Liver (tissue), 9 donors: ENCODE results near the gene CCL16. TPM values are rescaled to one million over a fixed set of nuclear protein-coding genes. Genes with fewer than 3 reads are reported as not detected.

Experiments used
- DNase-seq: peaks from one replicate; pipeline ENCODE4 v3.0.0-alpha.2; 2017; ENCODE audit warnings: low spot score
- H3K27ac ChIP-seq, 2 donors: one replicate each; pipeline ENCODE4 v1.7.0; 2013; ENCODE audit warnings: inconsistent platforms in 2 of 2, low read length in 2 of 2, control low read depth in 1 of 2, low read depth in 1 of 2, mild to moderate bottlenecking in 1 of 2
- H3K27me3 ChIP-seq, 4 donors: one replicate each; pipeline versions ENCODE4 v1.6.1 to v1.7.0; 2013; ENCODE audit warnings: low read length in 3 of 4, inconsistent platforms in 1 of 4, mild to moderate bottlenecking in 1 of 4, moderate library complexity in 1 of 4; ENCODE audit not compliant: control insufficient read depth in 4 of 4, insufficient read depth in 4 of 4
- H3K36me3 ChIP-seq, 4 donors: one replicate each; pipeline versions ENCODE4 v1.6.1 to v1.7.0; 2013; ENCODE audit warnings: low read length in 3 of 4, mild to moderate bottlenecking in 3 of 4, low read depth in 1 of 4, moderate library complexity in 1 of 4; ENCODE audit not compliant: control insufficient read depth in 4 of 4, insufficient read depth in 3 of 4
- H3K4me1 ChIP-seq, 4 donors: one replicate each; pipeline versions ENCODE4 v1.6.1 to v1.7.0; 2013; ENCODE audit warnings: low read length in 3 of 4, mild to moderate bottlenecking in 3 of 4, moderate library complexity in 1 of 4; ENCODE audit not compliant: control insufficient read depth in 4 of 4, insufficient read depth in 4 of 4
- H3K4me3 ChIP-seq, 3 donors: one replicate each; pipeline versions ENCODE4 v1.6.1 to v1.7.0; 2013; ENCODE audit warnings: low read length in 3 of 3, control low read depth in 1 of 3, low read depth in 1 of 3, mild to moderate bottlenecking in 1 of 3
- H3K9ac ChIP-seq, 2 donors: one replicate each; pipeline ENCODE4 v1.7.0; 2013; ENCODE audit warnings: low read length in 2 of 2, mild to moderate bottlenecking in 2 of 2, moderate library complexity in 2 of 2, control low read depth in 1 of 2, low read depth in 1 of 2
- H3K9me3 ChIP-seq, 4 donors: one replicate each; pipeline versions ENCODE4 v1.6.1 to v1.7.0; 2013; ENCODE audit warnings: low read length in 3 of 4; ENCODE audit not compliant: control insufficient read depth in 4 of 4
- GABPA ChIP-seq, 2 donors: IDR thresholded peaks in 1 of 2; conservative IDR thresholded peaks in 1 of 2; 2 replicates each; pipeline ENCODE4 v1.6.1; 2016; ENCODE audit warnings: antibody characterized with exemption in 2 of 2, mild to moderate bottlenecking in 1 of 2, moderate library complexity in 1 of 2
- HNF4A ChIP-seq, 2 donors: conservative IDR thresholded peaks; 2 replicates each; pipeline ENCODE4 v1.6.1; 2016; ENCODE audit warnings: antibody characterized with exemption in 2 of 2, mild to moderate bottlenecking in 2 of 2
- JUND ChIP-seq, 2 donors: IDR thresholded peaks; 2 replicates each; pipeline ENCODE4 v1.6.1; 2016; ENCODE audit warnings: antibody characterized with exemption in 2 of 2
- MAX ChIP-seq: IDR thresholded peaks from 2 replicates; pipeline ENCODE4 v1.6.1; 2016; ENCODE audit warnings: antibody characterized with exemption
- NR2F2 ChIP-seq: IDR thresholded peaks from 2 replicates; pipeline ENCODE4 v1.6.1; 2016; ENCODE audit warnings: antibody characterized with exemption
- RAD21 ChIP-seq, 2 donors: IDR thresholded peaks; 2 replicates each; pipeline ENCODE4 v1.6.1; 2016; ENCODE audit warnings: antibody characterized with exemption in 2 of 2, mild to moderate bottlenecking in 2 of 2
- RXRA ChIP-seq, 2 donors: IDR thresholded peaks; 2 replicates each; pipeline ENCODE4 v1.6.1; 2017 to 2018; ENCODE audit warnings: antibody characterized with exemption in 2 of 2, mild to moderate bottlenecking in 1 of 2
- polyA plus RNA-seq, 2 donors: library from polyadenylated mRNA; stranded (reverse) in 1 of 2; unstranded in 1 of 2; fragments of 200-250 nt in 1 of 2; fragments of >200 nt in 1 of 2; fragmentation: Nextera tagmentation in 1 of 2; extraction: Ambion mirVana in 1 of 2; gene quantifications; one replicate each; pipeline versions ENCODE4 v1.2.1 to v1.2.3, GENCODE V29; 2013 to 2015
- total RNA-seq, 2 donors: library from RNA; depleted of rRNA; stranded (reverse); fragments of >200 nt; gene quantifications; one replicate each; pipeline ENCODE4 v1.2.3, GENCODE V29; 2014
- donor health status: healthy.
- donor health status: healthy.
- donor health status: healthy.
- donor health status: healthy.
- donor health status: healthy.

CCL16 gene
- total and polyA plus RNA-seq, 4 donors, result 0.65 to 22.3 (median 14.9) TPM

DNA sequence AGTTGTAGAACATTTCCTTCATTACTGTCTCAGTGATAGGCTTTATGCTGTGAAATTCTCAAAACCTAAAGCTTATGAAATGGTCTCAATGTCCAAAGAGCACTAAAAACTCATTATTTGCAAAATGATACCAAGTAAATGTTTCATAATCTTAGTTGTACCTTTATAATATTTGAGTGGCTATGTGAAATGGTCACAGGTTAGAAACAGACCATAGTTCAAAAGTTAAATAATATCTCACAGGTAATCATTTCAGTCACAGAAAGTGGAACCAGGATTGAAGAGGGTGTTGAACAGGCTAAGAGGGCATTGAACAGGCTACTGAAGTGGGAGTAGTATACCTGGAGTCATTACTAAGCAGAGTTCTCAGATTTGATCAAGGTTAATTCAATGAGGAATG is 53.6 kb downstream of the CCL16 start:
- peaks cover 6 to 13% (median 10%) of the 10 kb centered on the region in 4 donors for H3K4me1 ChIP-seq
- no peak overlapping the region for H3K4me3 ChIP-seq
- H3K36me3 ChIP-seq, result no peaks in the 10 kb centered on the region
- H3K9me3 ChIP-seq, result no peaks in the 10 kb centered on the region
- H3K27ac ChIP-seq, result no peak overlapping the region
- H3K27me3 ChIP-seq, result no peaks in the 10 kb centered on the region
- no peak for TF ChIP-seq GABPA (IDR thresholded peaks at IDR 0.05 in 1 of 2, conservative IDR thresholded peaks at IDR 0.05 in 1 of 2)
- TF ChIP-seq RAD21 (IDR thresholded peaks at IDR 0.05), result no peak
- TF ChIP-seq RXRA (IDR thresholded peaks at IDR 0.05), result peak in 1 of 2 donors; percentile 40
- peak; percentile 20 to 56 for TF ChIP-seq HNF4A (conservative IDR thresholded peaks at IDR 0.05)
- TF ChIP-seq NR2F2, result no peak
- no peak for TF ChIP-seq JUND (IDR thresholded peaks at IDR 0.05)
- TF ChIP-seq MAX, result no peak
- no peak overlapping the region for H3K9ac ChIP-seq
- DNase-seq, result no peak

Other genes with a start within 250 kb of the CCL16 start
- 1 to 10 TPM in 1 of 2 donors, under 1 TPM in 1; 0.42 to 3.8 TPM for gene RASL10B, start 249.9 kb downstream of the CCL16 start, total RNA-seq
- 1 to 10 TPM; 1.7 to 2.7 TPM for gene RASL10B, start 249.9 kb downstream of the CCL16 start, polyA plus RNA-seq
- gene GAS2L2, start 228.3 kb downstream of the CCL16 start, total RNA-seq, result not detected
- gene GAS2L2, start 228.3 kb downstream of the CCL16 start, polyA plus RNA-seq, result not detected
- not detected for gene C17orf50, start 220.6 kb downstream of the CCL16 start, total RNA-seq
- not detected for gene C17orf50, start 220.6 kb downstream of the CCL16 start, polyA plus RNA-seq
- gene MMP28, start 185.9 kb downstream of the CCL16 start, total RNA-seq, result under 1 TPM; 0.59 to 0.75 TPM
- under 1 TPM; 0.14 to 0.30 TPM for gene MMP28, start 185.9 kb downstream of the CCL16 start, polyA plus RNA-seq
- 10 to 100 TPM; 68.9 to 75.0 TPM for gene TAF15, start 172.0 kb downstream of the CCL16 start, total RNA-seq
- gene TAF15, start 172.0 kb downstream of the CCL16 start, polyA plus RNA-seq, result 10 to 100 TPM; 13.5 to 66.3 TPM
- under 1 TPM in 1 of 2 donors, not detected in 1; 0.08 TPM for gene HEATR9, start 112.6 kb downstream of the CCL16 start, total RNA-seq
- gene HEATR9, start 112.6 kb downstream of the CCL16 start, polyA plus RNA-seq, result not detected
- gene CCL5, start 101.1 kb downstream of the CCL16 start, total RNA-seq, result 1 to 10 TPM; 1.7 to 2.2 TPM
- gene CCL5, start 101.1 kb downstream of the CCL16 start, polyA plus RNA-seq, result 1 to 10 TPM; 2.9 to 4.7 TPM
- 1 to 10 TPM in 1 of 2 donors, not detected in 1; 1.9 TPM for gene RDM1, start 50.7 kb downstream of the CCL16 start, total RNA-seq
- under 1 TPM; 0.29 to 0.42 TPM for gene RDM1, start 50.7 kb downstream of the CCL16 start, polyA plus RNA-seq
- not detected for gene LYZL6, start 37.8 kb downstream of the CCL16 start, total RNA-seq
- not detected for gene LYZL6, start 37.8 kb downstream of the CCL16 start, polyA plus RNA-seq
- gene CCL14, start 5.2 kb upstream of the CCL16 start, total RNA-seq, result 10 to 100 TPM in 1 of 2 donors, 1 to 10 TPM in 1; 1.9 to 11.6 TPM
- gene CCL14, start 5.2 kb upstream of the CCL16 start, polyA plus RNA-seq, result 100 to 1,000 TPM in 1 of 2 donors, 10 to 100 TPM in 1; 68.7 to 124 TPM
- gene CCL15, start 20.1 kb upstream of the CCL16 start, total RNA-seq, result 10 to 100 TPM in 1 of 2 donors, 1 to 10 TPM in 1; 9.2 to 14.1 TPM
- 10 to 100 TPM in 1 of 2 donors, 1 to 10 TPM in 1; 8.8 to 27.8 TPM for gene CCL15, start 20.1 kb upstream of the CCL16 start, polyA plus RNA-seq
- gene CCL23, start 36.5 kb upstream of the CCL16 start, total RNA-seq, result 1 to 10 TPM; 1.9 to 8.7 TPM
- gene CCL23, start 36.5 kb upstream of the CCL16 start, polyA plus RNA-seq, result 10 to 100 TPM in 1 of 2 donors, 1 to 10 TPM in 1; 3.9 to 24.4 TPM
- gene CCL18, start 82.8 kb upstream of the CCL16 start, total RNA-seq, result under 1 TPM in 1 of 2 donors, not detected in 1; 0.92 TPM
- under 1 TPM; 0.22 to 0.76 TPM for gene CCL18, start 82.8 kb upstream of the CCL16 start, polyA plus RNA-seq
- gene CCL3, start 108.6 kb upstream of the CCL16 start, total RNA-seq, result 1 to 10 TPM in 1 of 2 donors, under 1 TPM in 1; 0.92 to 5.6 TPM
- gene CCL3, start 108.6 kb upstream of the CCL16 start, polyA plus RNA-seq, result 1 to 10 TPM; 1.6 to 2.1 TPM
- gene CCL4, start 122.3 kb upstream of the CCL16 start, total RNA-seq, result 1 to 10 TPM; 1.7 to 4.6 TPM
- gene CCL4, start 122.3 kb upstream of the CCL16 start, polyA plus RNA-seq, result 1 to 10 TPM; 2.2 to 3.3 TPM
- under 1 TPM; 0.42 to 0.56 TPM for gene TBC1D3B, start 195.1 kb upstream of the CCL16 start, total RNA-seq
- 1 to 10 TPM in 1 of 2 donors, under 1 TPM in 1; 0.66 to 1.8 TPM for gene TBC1D3B, start 195.1 kb upstream of the CCL16 start, polyA plus RNA-seq
- gene CCL3L1, start 215.3 kb upstream of the CCL16 start, total RNA-seq, result under 1 TPM; 0.42 TPM
- gene CCL3L1, start 215.3 kb upstream of the CCL16 start, polyA plus RNA-seq, result under 1 TPM; 0.15 to 0.21 TPM
- 1 to 10 TPM in 1 of 2 donors, under 1 TPM in 1; 0.50 to 2.8 TPM for gene CCL4L2, start 229.6 kb upstream of the CCL16 start, total RNA-seq
- gene CCL4L2, start 229.6 kb upstream of the CCL16 start, polyA plus RNA-seq, result 1 to 10 TPM in 1 of 2 donors, under 1 TPM in 1; 0.83 to 1.3 TPM